Effector memory CD4-positive, alpha-beta T cell (primary cell): ENCODE measurements around the gene ZNF407.

ENCODE experiments used
- DNase-seq, 3 donors: peaks; one replicate each; pipeline ENCODE4 v3.0.0-alpha.2; 2020
- H3K27ac ChIP-seq: 2 replicates; pipeline ENCODE4 v1.7.0; 2013; ENCODE audit warnings: mild to moderate bottlenecking, low read length, moderate library complexity; ENCODE audit not compliant: insufficient read depth, poor library complexity, severe bottlenecking
- H3K27me3 ChIP-seq: replicated peaks from 2 replicates; pipeline ENCODE4 v1.7.0; 2013; ENCODE audit warnings: mild to moderate bottlenecking, low read length; ENCODE audit not compliant: insufficient read depth, control insufficient read depth, poor library complexity, severe bottlenecking
- H3K36me3 ChIP-seq: 2 replicates; pipeline ENCODE4 v1.7.0; 2013; ENCODE audit warnings: mild to moderate bottlenecking, low read length, moderate library complexity; ENCODE audit not compliant: control insufficient read depth, insufficient read depth
- H3K4me1 ChIP-seq: 2 replicates; pipeline ENCODE4 v1.7.0; 2013; ENCODE audit warnings: low read length, mild to moderate bottlenecking; ENCODE audit not compliant: control insufficient read depth, insufficient read depth, poor library complexity, severe bottlenecking
- H3K4me3 ChIP-seq: 2 replicates; pipeline ENCODE4 v1.7.0; 2013; ENCODE audit warnings: low read length, low read depth, mild to moderate bottlenecking; ENCODE audit not compliant: insufficient read depth, poor library complexity, severe bottlenecking
- H3K9me3 ChIP-seq: 2 replicates; pipeline ENCODE4 v1.7.0; 2013; ENCODE audit warnings: mild to moderate bottlenecking, low read length, moderate library complexity; ENCODE audit not compliant: control insufficient read depth

Gene ZNF407

DNA sequence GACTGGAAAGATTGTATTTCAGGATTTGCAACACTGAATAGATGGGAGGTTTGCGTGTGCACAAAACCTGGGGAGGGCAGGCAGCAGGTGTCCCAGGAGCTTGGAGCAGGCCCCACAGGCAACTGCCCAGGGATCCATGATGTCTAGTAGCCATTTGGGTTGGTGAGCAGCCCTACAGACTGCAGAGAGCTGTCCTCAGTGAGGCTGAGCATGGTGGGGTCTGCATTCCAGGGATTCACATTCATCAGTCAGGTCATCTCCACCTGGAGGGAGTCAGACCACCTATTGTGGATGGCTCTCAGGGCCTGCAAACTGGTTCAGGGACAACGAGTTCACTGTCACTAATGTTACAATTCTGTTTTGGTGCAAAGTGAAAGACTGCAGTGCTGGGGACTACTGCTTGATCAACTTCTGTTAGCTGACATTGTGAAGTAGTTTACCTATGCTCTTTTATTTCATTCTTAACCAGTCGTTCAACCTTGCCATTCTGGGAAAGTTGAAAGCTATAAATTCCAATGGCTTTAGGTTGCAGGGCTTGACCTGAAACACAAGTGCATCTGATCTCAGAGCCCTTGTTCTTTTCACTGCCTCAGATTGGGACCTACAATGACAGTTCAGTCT lies 222.6 kb downstream of the ZNF407 start:
- DNase-seq, result no peak
- Histone ChIP-seq H3K27me3 (no peaks in the 10 kb centered on the region), H3K27ac (no peak overlapping the region), H3K36me3 (no peaks in the 10 kb centered on the region), H3K9me3 (no peaks in the 10 kb centered on the region), H3K4me1 (no peaks in the 10 kb centered on the region), H3K4me3 (no peak overlapping the region)

DNA sequence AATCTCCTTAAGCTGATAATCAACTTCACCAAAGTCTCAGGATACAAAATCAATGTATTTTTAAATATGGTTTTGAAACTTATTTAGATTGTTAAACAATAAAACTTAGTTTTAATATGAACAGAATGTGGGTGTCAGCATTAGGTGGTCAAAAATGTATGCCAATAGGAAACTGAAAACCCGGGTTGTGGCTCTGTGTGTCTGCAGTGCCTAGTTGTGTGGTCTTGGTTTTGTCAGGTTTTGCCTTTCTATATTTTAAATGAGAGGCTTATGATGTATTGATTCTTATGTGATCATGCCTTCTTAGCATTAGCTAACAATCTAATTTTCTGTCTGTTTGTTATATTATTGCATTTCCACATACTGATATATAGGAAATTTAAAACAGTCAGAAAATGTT lies 227.8 kb downstream of the ZNF407 start:
- Histone ChIP-seq H3K4me3 (no peak overlapping the region), H3K27ac (no peak overlapping the region), H3K36me3 (no peaks in the 10 kb centered on the region), H3K27me3 (no peaks in the 10 kb centered on the region), H3K9me3 (no peaks in the 10 kb centered on the region), H3K4me1 (no peaks in the 10 kb centered on the region)
- no peak for DNase-seq

DNA sequence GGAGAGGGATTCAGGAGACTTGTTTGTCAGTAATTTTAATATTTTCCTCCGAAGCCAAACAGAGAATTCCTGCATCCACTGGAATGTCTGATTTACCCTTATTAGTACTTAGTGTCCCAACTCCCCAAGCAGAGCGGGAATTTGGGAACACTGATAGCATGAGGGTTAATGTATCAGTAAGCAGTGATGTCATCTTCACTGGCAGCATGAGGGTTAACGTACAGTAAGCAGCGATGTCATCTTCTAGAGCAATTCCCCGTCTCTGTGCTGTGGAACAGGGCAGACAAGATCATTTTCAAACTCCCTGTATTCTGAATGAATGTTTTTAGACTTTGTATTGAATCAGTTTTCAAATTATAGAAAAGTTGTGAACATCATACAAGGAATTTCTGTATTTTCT lies 228.9 kb downstream of the ZNF407 start:
- H3K27me3 ChIP-seq, result no peaks in the 10 kb centered on the region
- no peak overlapping the region for H3K27ac ChIP-seq
- H3K9me3 ChIP-seq, result no peaks in the 10 kb centered on the region
- no peaks in the 10 kb centered on the region for H3K4me1 ChIP-seq
- no peak overlapping the region for H3K4me3 ChIP-seq
- H3K36me3 ChIP-seq, result no peaks in the 10 kb centered on the region
- no peak for DNase-seq

DNA sequence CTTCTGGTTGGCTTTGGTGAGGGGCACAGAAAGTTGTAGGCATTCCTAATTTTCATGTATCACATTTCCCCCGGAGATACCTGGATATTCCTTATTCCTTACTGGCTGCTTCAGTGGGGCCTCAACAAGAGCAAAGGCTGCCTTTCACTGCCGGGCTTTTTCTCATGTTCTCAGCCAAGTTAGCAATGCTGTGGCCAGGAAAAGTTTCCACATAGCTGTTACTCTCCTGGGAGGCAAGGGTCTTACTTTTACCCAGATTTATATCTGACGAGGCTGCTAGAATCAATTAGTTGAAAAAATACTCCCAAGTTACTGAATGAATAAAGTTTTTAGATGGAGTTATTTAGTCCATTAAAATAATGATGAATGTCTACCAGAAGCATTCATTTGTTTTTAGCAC lies 230.5 kb downstream of the ZNF407 start:
- no peaks in the 10 kb centered on the region for H3K9me3 ChIP-seq
- H3K27ac ChIP-seq, result no peak overlapping the region
- no peak overlapping the region for H3K4me3 ChIP-seq
- no peak for DNase-seq
- no peaks in the 10 kb centered on the region for H3K27me3 ChIP-seq
- H3K36me3 ChIP-seq, result no peaks in the 10 kb centered on the region
- H3K4me1 ChIP-seq, result no peaks in the 10 kb centered on the region

DNA sequence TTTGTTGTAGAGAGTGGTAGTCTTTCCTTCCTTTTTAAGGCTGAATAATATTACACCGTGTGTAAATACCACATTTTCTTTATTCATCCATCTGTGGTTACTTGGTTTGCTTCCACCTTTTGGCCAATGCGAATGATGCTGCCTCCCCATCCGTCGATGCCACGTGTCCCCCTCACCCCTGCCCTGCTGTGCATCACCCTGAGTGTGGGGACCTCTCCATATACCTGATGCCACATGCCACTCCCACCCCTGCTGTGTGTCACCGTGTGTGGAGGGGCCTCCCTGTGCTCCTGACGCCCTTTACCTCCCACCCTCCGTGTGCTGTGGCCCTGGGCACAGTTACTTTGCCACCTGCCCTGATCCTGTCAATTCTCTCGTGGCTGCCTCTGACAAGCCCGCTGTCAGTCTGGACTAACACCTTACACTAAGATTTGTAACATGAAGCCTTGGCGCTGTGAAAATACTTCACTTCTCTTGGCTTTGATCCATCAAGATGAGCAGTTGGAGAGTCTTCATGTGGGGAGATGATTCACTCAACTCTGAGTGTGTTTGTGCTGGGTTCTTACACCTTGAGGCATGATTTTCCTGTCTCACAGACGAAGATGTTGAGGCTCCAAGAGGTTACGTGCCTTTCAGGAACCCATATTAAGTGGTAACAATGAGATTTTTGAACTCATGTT lies 234.0 kb downstream of the ZNF407 start:
- H3K36me3 ChIP-seq, result no peaks in the 10 kb centered on the region
- no peaks in the 10 kb centered on the region for H3K27me3 ChIP-seq
- no peak overlapping the region for H3K27ac ChIP-seq
- no peak overlapping the region for H3K4me3 ChIP-seq
- no peaks in the 10 kb centered on the region for H3K4me1 ChIP-seq
- H3K9me3 ChIP-seq, result no peaks in the 10 kb centered on the region
- DNase-seq, result no peak

DNA sequence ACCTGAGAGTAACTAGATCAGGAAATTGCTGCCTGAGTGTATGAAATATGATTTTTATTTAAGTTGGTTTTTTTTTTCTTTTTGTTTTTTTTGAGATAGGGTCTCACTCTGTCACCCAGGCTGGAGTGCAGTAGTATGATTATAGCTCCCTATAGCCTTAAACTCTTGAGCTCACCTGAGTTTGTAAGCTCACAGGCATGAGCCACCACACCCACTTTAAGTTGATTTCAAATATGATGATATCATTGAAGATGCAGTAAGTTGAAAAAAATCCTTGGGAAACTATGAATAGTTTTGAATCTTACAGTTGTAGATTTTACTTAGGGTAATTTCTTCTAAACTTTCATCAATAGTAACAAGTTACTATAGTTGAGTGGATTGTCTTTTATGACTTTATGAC lies 234.7 kb downstream of the ZNF407 start:
- H3K27ac ChIP-seq, result no peak overlapping the region
- H3K9me3 ChIP-seq, result no peaks in the 10 kb centered on the region
- no peak overlapping the region for H3K4me3 ChIP-seq
- H3K4me1 ChIP-seq, result no peaks in the 10 kb centered on the region
- no peak for DNase-seq
- H3K27me3 ChIP-seq, result no peaks in the 10 kb centered on the region
- H3K36me3 ChIP-seq, result no peaks in the 10 kb centered on the region

DNA sequence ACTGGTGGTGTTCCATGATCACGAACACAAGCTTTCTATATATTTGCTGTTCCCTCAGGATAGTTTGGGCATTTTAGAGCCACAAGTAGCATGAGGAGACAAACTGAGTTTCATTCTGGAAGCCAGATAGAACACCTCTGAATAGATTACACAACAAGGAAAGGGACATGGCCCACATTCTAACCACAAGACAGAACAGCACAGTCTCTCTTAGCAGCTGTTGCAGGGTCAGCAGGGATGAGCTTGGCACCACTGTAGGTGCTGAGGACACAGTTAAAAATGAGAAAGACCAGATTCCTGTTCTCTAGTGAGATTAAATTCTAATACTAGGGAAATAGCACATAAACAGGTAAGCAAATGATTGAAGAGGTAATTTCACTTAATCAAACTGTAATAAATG lies 235.3 kb downstream of the ZNF407 start:
- DNase-seq, result no peak
- Histone ChIP-seq H3K9me3 (no peaks in the 10 kb centered on the region), H3K27me3 (no peaks in the 10 kb centered on the region), H3K4me1 (no peaks in the 10 kb centered on the region), H3K36me3 (no peaks in the 10 kb centered on the region), H3K4me3 (no peak overlapping the region), H3K27ac (no peak overlapping the region)

DNA sequence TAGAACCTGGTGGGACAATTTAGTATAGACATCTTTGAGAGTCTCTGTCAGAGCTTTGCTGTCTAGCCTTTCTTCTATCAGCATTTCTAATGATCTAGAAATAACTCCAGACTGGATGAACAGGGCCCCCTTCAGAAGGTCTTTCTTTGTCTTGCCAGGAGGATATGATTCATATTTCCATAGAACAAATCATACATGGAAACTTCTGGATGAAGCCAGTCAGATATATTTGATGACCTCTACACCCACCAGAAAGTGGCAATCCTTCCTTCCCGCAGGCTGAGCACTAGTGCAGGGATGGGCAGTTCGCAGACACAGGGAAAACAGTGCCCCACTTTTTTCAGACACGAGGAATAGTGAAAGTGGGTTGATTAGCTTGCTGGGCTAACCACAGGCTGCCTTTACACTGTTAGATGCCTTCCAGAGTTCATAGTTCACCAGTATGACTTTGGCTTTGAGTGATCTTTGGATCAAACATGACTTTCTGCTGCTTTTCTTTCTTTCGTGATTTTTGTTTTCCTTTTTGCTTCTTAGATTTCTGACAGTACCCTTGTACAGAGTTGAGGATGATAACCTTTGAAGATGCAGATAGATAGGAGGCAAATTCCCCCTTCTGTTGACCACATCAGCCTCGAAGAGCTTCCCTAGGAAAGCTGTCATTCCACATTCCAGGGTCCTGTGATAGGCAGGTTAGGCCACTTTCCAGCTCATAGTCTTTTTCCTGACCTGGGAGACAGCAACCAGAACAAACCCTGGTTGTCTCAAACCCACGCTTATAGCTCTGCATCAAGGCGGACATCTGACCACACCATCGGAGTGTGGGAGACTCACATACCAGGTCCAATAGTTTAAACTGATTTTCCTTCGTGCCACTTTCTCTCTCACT lies 237.0 kb downstream of the ZNF407 start:
- Histone ChIP-seq H3K4me3 (no peak overlapping the region), H3K9me3 (no peaks in the 10 kb centered on the region), H3K4me1 (no peaks in the 10 kb centered on the region), H3K27me3 (no peaks in the 10 kb centered on the region), H3K27ac (no peak overlapping the region), H3K36me3 (no peaks in the 10 kb centered on the region)
- no peak for DNase-seq

DNA sequence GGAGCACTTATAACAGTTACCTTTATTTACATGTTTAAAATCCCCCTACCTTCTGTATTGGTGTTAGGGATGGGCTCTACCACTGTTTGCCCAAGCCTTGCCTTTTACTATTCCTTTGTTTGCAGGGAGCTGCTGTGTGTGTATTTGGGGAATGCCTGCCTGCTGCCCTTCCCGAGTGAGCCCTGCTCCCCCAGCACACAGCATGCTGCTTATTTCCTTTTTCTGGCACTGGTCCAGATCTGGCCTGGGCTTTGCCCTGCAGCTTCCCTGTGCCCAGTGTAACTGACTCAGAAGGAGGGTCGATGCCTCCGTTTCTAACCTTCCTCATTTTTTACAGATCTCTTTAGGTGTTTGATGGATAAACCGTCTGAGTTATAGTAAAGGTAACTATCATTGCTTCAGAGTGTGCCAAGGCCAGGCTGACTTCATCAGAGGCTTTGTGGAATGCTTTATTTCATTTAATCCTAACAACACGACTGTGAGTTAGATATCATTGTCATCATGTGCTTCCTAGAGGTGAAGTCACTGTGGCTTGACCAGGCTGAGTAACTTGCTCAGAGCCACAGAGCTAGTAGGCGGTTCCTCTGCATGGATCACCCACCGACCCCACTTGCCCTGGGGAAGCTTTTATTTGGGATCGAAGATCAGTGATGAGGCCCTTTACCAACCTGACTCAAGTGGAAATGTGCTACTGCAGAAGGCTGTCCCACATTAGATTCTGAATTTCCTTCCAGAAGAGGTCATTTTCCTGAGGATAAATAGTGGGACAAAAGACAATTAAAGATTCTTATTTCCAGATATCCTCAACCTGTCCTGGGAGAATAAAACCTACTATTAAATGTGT lies 238.8 kb downstream of the ZNF407 start:
- no peaks in the 10 kb centered on the region for H3K36me3 ChIP-seq
- peaks cover 2% of the 10 kb centered on the region for H3K4me1 ChIP-seq
- H3K4me3 ChIP-seq, result no peak overlapping the region
- H3K27me3 ChIP-seq, result no peaks in the 10 kb centered on the region
- no peak for DNase-seq
- H3K9me3 ChIP-seq, result no peaks in the 10 kb centered on the region
- H3K27ac ChIP-seq, result no peak overlapping the region
